Spleen (tissue), 7 donors: ENCODE measurements around the gene GPBP1.

ENCODE experiments used
- CTCF ChIP-seq, 11 experiments: fragments of 200-600 bp in 7 of 11; fragments of 450-650 bp in 4 of 11; sonication (generic) in 4 of 11; IDR thresholded peaks in 8 of 11; conservative IDR thresholded peaks in 3 of 11; 1 replicate in 7 of 11; 2 replicates in 4 of 11; pipeline versions ENCODE4 v1.4.0 to v1.8.0; 2016 to 2021; ENCODE audit warnings: antibody characterized with exemption in 11 of 11, inconsistent platforms in 4 of 11, mild to moderate bottlenecking in 1 of 11
- POLR2A ChIP-seq, 3 donors: fragments of 450-650 bp; IDR thresholded peaks; one replicate each; pipeline ENCODE4 v1.5.1; 2017; ENCODE audit warnings: antibody characterized with exemption in 3 of 3, mild to moderate bottlenecking in 1 of 3
- POLR2AphosphoS5 ChIP-seq, 3 donors: sonication (generic); formaldehyde crosslinking; IDR thresholded peaks; one replicate each; pipeline ENCODE4 v1.5.1; 2017; ENCODE audit warnings: antibody characterized with exemption in 3 of 3
- donor health status: DM: no; HTN: no; CAD: no; lungs with moderate emphysema.
- donor health status: DM: no; HTN: no; CAD: no.
- donor health status: DM: no; HTN: no; CAD: no.

GRCh38 chr5:57152316-57152715 lies 21.5 kb upstream of the GPBP1 start:
- no peak for TF ChIP-seq CTCF (IDR thresholded peaks at IDR 0.05 in 8 of 11, conservative IDR thresholded peaks at IDR 0.05 in 3 of 11)
- no peak for TF ChIP-seq POLR2A (IDR thresholded peaks at IDR 0.05)
- no peak for TF ChIP-seq POLR2AphosphoS5 (IDR thresholded peaks at IDR 0.05)
